Tibial artery (tissue), 4 donors: Measurements from ENCODE around the gene PPP1R9B.

Experiments
- DNase-seq, 2 donors: peaks; one replicate each; pipeline ENCODE4 v3.0.0-alpha.2; 2019
- H3K27ac ChIP-seq, 2 donors: fragments of 200-600 bp; sonication (generic) in 1 of 2; 1 replicate in 1 of 2; 2 replicates in 1 of 2; pipeline ENCODE4 v1.5.1; 2018 to 2019; ENCODE audit warnings: mild to moderate bottlenecking in 1 of 2
- H3K27me3 ChIP-seq, 2 donors: fragments of 200-600 bp; sonication (generic) in 1 of 2; one replicate each; pipeline versions ENCODE4 v1.5.1 to v1.6.0; 2016 to 2019
- H3K36me3 ChIP-seq, 3 donors: fragments of 200-600 bp; sonication (generic) in 2 of 3; one replicate each; pipeline ENCODE4 v1.5.1; 2016 to 2019; ENCODE audit warnings: mild to moderate bottlenecking in 2 of 3
- H3K4me1 ChIP-seq, 4 donors: fragments of 200-600 bp; sonication (generic) in 2 of 4; 1 replicate in 3 of 4; 2 replicates in 1 of 4; pipeline ENCODE4 v1.5.1; 2016 to 2019
- H3K4me3 ChIP-seq, 2 donors: fragments of 200-600 bp; sonication (generic) in 1 of 2; 1 replicate in 1 of 2; 2 replicates in 1 of 2; pipeline ENCODE4 v1.5.1; 2018 to 2019; ENCODE audit warnings: mild to moderate bottlenecking in 2 of 2
- H3K9me3 ChIP-seq, 3 donors: fragments of 200-600 bp; sonication (generic) in 1 of 3; one replicate each; pipeline ENCODE4 v1.5.1; 2016 to 2019
- CTCF ChIP-seq, 2 experiments: fragments of 200-600 bp in 1 of 2; fragments of 450-650 bp in 1 of 2; IDR thresholded peaks; one replicate each; pipeline ENCODE4 v1.5.1; 2017 to 2019; ENCODE audit warnings: antibody characterized with exemption in 2 of 2, mild to moderate bottlenecking in 1 of 2, moderate library complexity in 1 of 2
- intact Hi-C: fragments of 100-400 bp; cut with DNase I; formaldehyde crosslinking; loops from one replicate; pipeline ENCODE4 v1.15.0; 2023; ENCODE audit warnings: low total_unique reads

PPP1R9B gene

GRCh38 chr17:50196036-50196435, 45.6 kb upstream of the PPP1R9B start:
- Histone ChIP-seq H3K27ac (peak overlapping the region; percentile 98 to 99), H3K4me1 (peaks cover 0 to 67% (median 47%) of the 10 kb centered on the region in 4 donors), H3K4me3 (no peak overlapping the region), H3K36me3 (peaks cover 82 to 86% (median 82%) of the 10 kb centered on the region in 3 donors), H3K27me3 (no peaks in the 10 kb centered on the region), H3K9me3 (no peaks in the 10 kb centered on the region)
- intact Hi-C loops: loop anchor here (5.0 kb wide), 1 partner anchor 99 kb away; the partner anchor contains the start of gene PDK2
- peak in 1 of 2 donors; percentile 68 for DNase-seq
- TF ChIP-seq CTCF (IDR thresholded peaks at IDR 0.05): no peak

- H3K27ac ChIP-seq: peak overlapping the region; percentile 98 to 99
Observed at GRCh38 chr17:50194934-50195865, 44.7 kb upstream of the PPP1R9B start.

GRCh38 chr17:50194140-50194933, 43.9 kb upstream of the PPP1R9B start:
- no peak for DNase-seq

More at GRCh38 chr17:50194934-50195865, 44.7 kb upstream of the PPP1R9B start:
- no peaks in the 10 kb centered on the region for H3K27me3 ChIP-seq
- intact Hi-C loops: loop anchor here (5.0 kb wide), 1 partner anchor 98 kb away; the partner anchor contains the start of gene PDK2
- H3K9me3 ChIP-seq: no peaks in the 10 kb centered on the region
- peaks cover 0 to 66% (median 47%) of the 10 kb centered on the region in 4 donors for H3K4me1 ChIP-seq
- TF ChIP-seq CTCF (IDR thresholded peaks at IDR 0.05): no peak
- H3K4me3 ChIP-seq: no peak overlapping the region
- peak in 1 of 2 donors; percentile 74 for DNase-seq
- H3K36me3 ChIP-seq: peaks cover 90 to 94% (median 90%) of the 10 kb centered on the region in 3 donors

GRCh38 chr17:50192618-50193291, 42.3 kb upstream of the PPP1R9B start:
- no peak for TF ChIP-seq CTCF (IDR thresholded peaks at IDR 0.05)
- no peaks in the 10 kb centered on the region for H3K9me3 ChIP-seq
- peak overlapping the region; percentile 98 to 99 for H3K27ac ChIP-seq
- no peak for DNase-seq
- intact Hi-C loops: no loop called here
- no peak overlapping the region for H3K4me3 ChIP-seq
- no peaks in the 10 kb centered on the region for H3K27me3 ChIP-seq
- H3K36me3 ChIP-seq: peaks cover 99 to 100% (median 100%) of the 10 kb centered on the region in 3 donors
- peaks cover 0 to 67% (median 36%) of the 10 kb centered on the region in 4 donors for H3K4me1 ChIP-seq

More at GRCh38 chr17:50194140-50194933, 43.9 kb upstream of the PPP1R9B start:
- Histone ChIP-seq H3K27me3 (no peaks in the 10 kb centered on the region), H3K36me3 (peaks cover 97 to 100% (median 98%) of the 10 kb centered on the region in 3 donors), H3K4me3 (no peak overlapping the region), H3K27ac (peak overlapping the region; percentile 98 to 99), H3K4me1 (peaks cover 0 to 67% (median 47%) of the 10 kb centered on the region in 4 donors), H3K9me3 (no peaks in the 10 kb centered on the region)
- intact Hi-C loops: no loop called here
- no peak for TF ChIP-seq CTCF (IDR thresholded peaks at IDR 0.05)

GRCh38 chr17:50192144-50192617, 41.7 kb upstream of the PPP1R9B start:
- intact Hi-C loops: no loop called here
- H3K9me3 ChIP-seq: no peaks in the 10 kb centered on the region
- no peak for TF ChIP-seq CTCF (IDR thresholded peaks at IDR 0.05)
- H3K36me3 ChIP-seq: peaks cover 99 to 100% (median 100%) of the 10 kb centered on the region in 3 donors
- H3K4me3 ChIP-seq: no peak overlapping the region
- peaks cover 0 to 67% (median 35%) of the 10 kb centered on the region in 4 donors for H3K4me1 ChIP-seq
- H3K27me3 ChIP-seq: no peaks in the 10 kb centered on the region
- no peak for DNase-seq
- peak overlapping the region; percentile 98 to 99 for H3K27ac ChIP-seq
